ENCODE data around the gene SLC24A3. TPM values are rescaled to one million over a fixed set of nuclear protein-coding genes. Genes with fewer than 3 reads are reported as not detected.

SLC24A3 gene
- total and polyA plus RNA-seq, 2 of the 13 experiments (the other 11 are each of a cell fraction or from before 2014, with no cell fraction given): not detected

- Histone ChIP-seq H3K79me2 (ENCODE audit: insufficient read depth, low read length) (no peaks in the 10 kb centered on the region), H3K27me3 (ENCODE audit: control insufficient read depth in 1 of 2, insufficient read depth in 2 of 2, low read length in 2 of 2) (no peaks in the 10 kb centered on the region), H3K4me3 (replicated peaks in 1 of 3; ENCODE audit: insufficient read depth in 1 of 3, low read depth in 2 of 3, low read length in 3 of 3) (no peak overlapping the region), H4K20me1 (ENCODE audit: insufficient read depth, low read length) (no peaks in the 10 kb centered on the region), H3K27ac (ENCODE audit: extremely low read length, insufficient read depth, low read length) (no peak overlapping the region), H3K9me3 (ENCODE audit: low read length) (peaks cover 9% of the 10 kb centered on the region; the same call in 1 of the 2 replicates), H3K4me1 (ENCODE audit: insufficient read depth, low read length) (no peaks in the 10 kb centered on the region), H2AFZ (ENCODE audit: low read length) (no peak overlapping the region), H3K9ac (ENCODE audit: insufficient read depth, low read depth, low read length) (no peak overlapping the region), H3K4me2 (ENCODE audit: low read depth, low read length) (no peak overlapping the region), H3K36me3 (replicated peaks in 1 of 2; ENCODE audit: control insufficient read depth in 1 of 2, insufficient read depth in 2 of 2, low read length in 2 of 2) (no peaks in the 10 kb centered on the region)
- ATAC-seq: no peak
- 0 out of 2 replicates have a peak, but pooled peaks have one; percentile 57 for TF ChIP-seq PCBP1 (IDR thresholded peaks at IDR 0.05; ENCODE audit: borderline replicate concordance, low read depth, low read length)
- TF ChIP-seq RBM39 (IDR thresholded peaks at IDR 0.05; ENCODE audit: low read depth, low read length, poor library complexity, severe bottlenecking): no peak
- peak; percentile 91 for TF ChIP-seq HNRNPK (IDR thresholded peaks at IDR 0.05; ENCODE audit: low read depth, low read length, poor library complexity, severe bottlenecking)
- peak; percentile 78 for TF ChIP-seq PCBP2 (optimal IDR thresholded peaks at IDR 0.05; ENCODE audit: low read depth, low read length, poor library complexity, severe bottlenecking)
- TF ChIP-seq ADNP (CRISPR knock-in tag; IDR thresholded peaks at IDR 0.05): no peak
- POLR2A ChIA-PET: no interaction called here
- intact Hi-C loops (cut with micrococcal nuclease; ENCODE audit: unreplicated experiment): no loop called here
- DNase-seq (ENCODE audit: low spot score): no peak
- no peak for FAIRE-seq
- in situ Hi-C loops (cut with HindIII; ENCODE audit: extremely low pct_ligation_motif_present, low pct_unique_long_range_greater_than_20kb): loop anchor here (25.0 kb wide), 1 partner anchor 585 kb away; no protein-coding TSS in a partner anchor
- no TSS peak for BruUV-seq (replicated peaks)
- CTCF ChIA-PET (ENCODE audit: low intra/inter-chr PET ratio, low total read pairs): no interaction called here
- WGBS (ENCODE audit: low lambda C conversion rate): 4% methylated on average over 2 of the region's 2 CpGs
These were observed 10.1 kb downstream of the SLC24A3 start for GRCh38 chr20:19222520-19223040.

- no peak overlapping the region for H3K4me2 ChIP-seq (ENCODE audit: low read depth, low read length)
- 20% methylated on average over 7 of the region's 7 CpGs for WGBS (ENCODE audit: low lambda C conversion rate)
- no peaks in the 10 kb centered on the region for H4K20me1 ChIP-seq (ENCODE audit: insufficient read depth, low read length)
- H3K4me3 ChIP-seq (replicated peaks in 1 of 3; ENCODE audit: insufficient read depth in 1 of 3, low read depth in 2 of 3, low read length in 3 of 3): no peak overlapping the region
- no peaks in the 10 kb centered on the region for H3K79me2 ChIP-seq (ENCODE audit: insufficient read depth, low read length)
- ChIA-PET POLR2A (no interaction called here), CTCF (ENCODE audit: low intra/inter-chr PET ratio, low total read pairs) (no interaction called here)
- no peaks in the 10 kb centered on the region for H3K36me3 ChIP-seq (replicated peaks in 1 of 2; ENCODE audit: control insufficient read depth in 1 of 2, insufficient read depth in 2 of 2, low read length in 2 of 2)
- FAIRE-seq (peak; percentile 28), ATAC-seq (no peak), DNase-seq (ENCODE audit: low spot score) (no peak)
- H3K4me1 ChIP-seq (ENCODE audit: insufficient read depth, low read length): no peaks in the 10 kb centered on the region
- no peaks in the 10 kb centered on the region for H3K27me3 ChIP-seq (ENCODE audit: control insufficient read depth in 1 of 2, insufficient read depth in 2 of 2, low read length in 2 of 2)
- in situ Hi-C loops (cut with HindIII; ENCODE audit: extremely low pct_ligation_motif_present, low pct_unique_long_range_greater_than_20kb) (loop anchor here (25.0 kb wide), 1 partner anchor 586 kb away; no protein-coding TSS in a partner anchor), intact Hi-C loops (cut with micrococcal nuclease; ENCODE audit: unreplicated experiment) (no loop called here)
- TF ChIP-seq ZNF331 (CRISPR knock-in tag; IDR thresholded peaks at IDR 0.05) (no peak), CREB1 (IDR thresholded peaks at IDR 0.05) (peak; percentile 77), CREB1 (CRISPR knock-in tag; IDR thresholded peaks at IDR 0.05) (no peak)
- H3K9me3 ChIP-seq (ENCODE audit: low read length): peaks cover 9% of the 10 kb centered on the region; the same call in 1 of the 2 replicates
- no peak overlapping the region for H3K27ac ChIP-seq (ENCODE audit: extremely low read length, insufficient read depth, low read length)
- no peak overlapping the region for H2AFZ ChIP-seq (ENCODE audit: low read length)
- no TSS peak for BruUV-seq (replicated peaks)
- no peak overlapping the region for H3K9ac ChIP-seq (ENCODE audit: insufficient read depth, low read depth, low read length)
These were observed 11.2 kb downstream of the SLC24A3 start for GRCh38 chr20:19223640-19224039.
